G401 (cell line): ENCODE results near the gene SCEL. TPM values are rescaled to one million over a fixed set of nuclear protein-coding genes. Genes with fewer than 3 reads are reported as not detected.

ENCODE experiments used
- DNase-seq: peaks from one replicate; pipeline ENCODE4 v3.0.0-alpha.2; 2015; ENCODE audit warnings: low spot score
- in situ Hi-C: cut with HindIII; loops from 2 replicates; pipeline ENCODE4 v1.10.0; 2016; ENCODE audit warnings: low sequenced_read_pairs, mixed read lengths
- total RNA-seq: library from RNA; depleted of rRNA; stranded (reverse); fragments of >200 nt; shearing (Covaris generic); gene quantifications from 2 replicates; pipeline ENCODE4 v1.2.3, GENCODE V29; 2014

The SCEL gene
- total RNA-seq, 1 experiment from 2014 or later: not detected

- no peak for DNase-seq
- in situ Hi-C loops: no loop called here
These were observed 15.7 kb upstream of the SCEL start for GRCh38 chr13:77519808-77520207.

GRCh38 chr13:77521194-77521593 lies 14.3 kb upstream of the SCEL start:
- no peak for DNase-seq
- in situ Hi-C loops: no loop called here

GRCh38 chr13:77521595-77522367 lies 13.7 kb upstream of the SCEL start:
- DNase-seq: no peak

GRCh38 chr13:77522444-77522843 lies 13.1 kb upstream of the SCEL start:
- DNase-seq: no peak
- in situ Hi-C loops: no loop called here

More at GRCh38 chr13:77521595-77522367, 13.7 kb upstream of the SCEL start:
- in situ Hi-C loops: no loop called here

- in situ Hi-C loops: no loop called here
- DNase-seq: no peak
These were observed 12.1 kb upstream of the SCEL start for GRCh38 chr13:77523386-77523785.

GRCh38 chr13:77523834-77524728 lies 11.4 kb upstream of the SCEL start:
- DNase-seq: no peak
- in situ Hi-C loops: no loop called here

- no peak for DNase-seq
- in situ Hi-C loops: no loop called here
These were observed 7.1 kb upstream of the SCEL start for GRCh38 chr13:77528414-77528813.

GRCh38 chr13:77528834-77529500 lies 6.5 kb upstream of the SCEL start:
- in situ Hi-C loops: no loop called here
- no peak for DNase-seq

- in situ Hi-C loops: no loop called here
- no peak for DNase-seq
These were observed 6.0 kb upstream of the SCEL start for GRCh38 chr13:77529501-77529840.

- in situ Hi-C loops: no loop called here
- no peak for DNase-seq
These were observed 4.6 kb upstream of the SCEL start for GRCh38 chr13:77530875-77531274.

- DNase-seq: no peak
- in situ Hi-C loops: no loop called here
These were observed 2.5 kb upstream of the SCEL start for GRCh38 chr13:77532983-77533382.

GRCh38 chr13:77533875-77534788 lies 1.4 kb upstream of the SCEL start:
- in situ Hi-C loops: no loop called here
- DNase-seq: no peak

- in situ Hi-C loops: no loop called here
- no peak for DNase-seq
These were observed 852 bp downstream of the SCEL start for GRCh38 chr13:77536358-77536757.

- in situ Hi-C loops: no loop called here
- DNase-seq: no peak
These were observed 1.9 kb downstream of the SCEL start for GRCh38 chr13:77537289-77537919.

GRCh38 chr13:77543711-77544110 lies 8.2 kb downstream of the SCEL start:
- DNase-seq: no peak
- in situ Hi-C loops: no loop called here

- in situ Hi-C loops: no loop called here
- peak; percentile 56 for DNase-seq
These were observed 8.8 kb downstream of the SCEL start for GRCh38 chr13:77544355-77544754.

GRCh38 chr13:77544758-77545338 lies 9.3 kb downstream of the SCEL start:
- peak; percentile 11 for DNase-seq
- in situ Hi-C loops: no loop called here
